GM12872 (cell line): ENCODE data around the gene ZNF582.

Experiments used
- TF ChIP-seq, protein P1 (sequence below): IDR thresholded peaks from 3 replicates; pipeline ENCODE4 v1.5.1; 2011; ENCODE audit warnings: low read depth, mild to moderate bottlenecking, low read length, moderate library complexity; ENCODE audit not compliant: insufficient read depth

The ZNF582 gene

DNA sequence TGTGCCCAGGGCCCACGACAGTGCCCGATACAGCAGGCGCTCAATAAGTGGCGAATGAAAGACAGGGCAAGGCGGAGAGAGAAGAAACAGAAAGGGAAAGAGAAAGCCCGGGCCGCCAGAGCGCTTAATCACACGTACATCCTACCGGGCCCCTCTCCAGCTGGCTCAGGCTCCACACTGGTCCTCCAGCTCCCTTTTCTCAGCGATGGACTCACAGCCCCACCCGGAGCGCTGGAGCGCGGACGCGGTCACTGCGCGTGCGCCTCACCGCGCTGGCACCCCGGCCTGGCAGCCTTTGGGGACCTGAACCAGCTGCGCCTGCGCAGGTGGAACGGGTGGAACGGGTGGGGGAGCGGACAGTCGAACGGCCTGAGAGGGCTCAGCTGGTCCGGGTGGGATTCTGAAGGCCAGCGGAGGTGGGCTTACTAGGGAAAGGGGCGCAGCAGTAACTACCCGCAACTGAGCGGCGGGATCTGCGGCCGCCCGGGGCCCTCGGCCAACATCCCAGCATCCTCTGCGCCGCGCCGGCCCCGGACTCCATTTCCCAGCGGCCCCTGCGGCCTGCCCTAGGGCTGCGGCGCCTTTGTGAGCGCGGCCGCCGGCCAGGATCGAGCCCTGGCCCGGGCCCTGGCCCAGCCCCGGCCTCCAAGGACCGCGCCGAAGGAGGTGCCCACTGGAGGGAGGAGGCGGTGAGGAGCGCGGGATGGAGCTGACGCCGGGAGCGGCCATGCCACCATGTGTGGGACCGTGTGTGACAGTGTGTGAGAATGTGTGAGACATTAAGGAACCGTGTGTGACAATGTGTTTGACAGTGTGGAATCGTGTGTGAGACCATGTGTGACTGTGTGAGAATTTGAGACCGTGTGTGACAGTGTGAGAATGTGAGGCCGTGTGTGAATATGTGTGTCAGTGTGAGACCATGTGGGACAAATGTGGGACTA, 10.7 kb upstream of the ZNF582 start, which contains the start of gene ZNF583:
ZNF583 (plus strand) TSS at position 569 of the 941 bp plus-strand sequence. CDS start 2,783 bp downstream, outside the sequence.
- TF ChIP-seq, protein P1, sequence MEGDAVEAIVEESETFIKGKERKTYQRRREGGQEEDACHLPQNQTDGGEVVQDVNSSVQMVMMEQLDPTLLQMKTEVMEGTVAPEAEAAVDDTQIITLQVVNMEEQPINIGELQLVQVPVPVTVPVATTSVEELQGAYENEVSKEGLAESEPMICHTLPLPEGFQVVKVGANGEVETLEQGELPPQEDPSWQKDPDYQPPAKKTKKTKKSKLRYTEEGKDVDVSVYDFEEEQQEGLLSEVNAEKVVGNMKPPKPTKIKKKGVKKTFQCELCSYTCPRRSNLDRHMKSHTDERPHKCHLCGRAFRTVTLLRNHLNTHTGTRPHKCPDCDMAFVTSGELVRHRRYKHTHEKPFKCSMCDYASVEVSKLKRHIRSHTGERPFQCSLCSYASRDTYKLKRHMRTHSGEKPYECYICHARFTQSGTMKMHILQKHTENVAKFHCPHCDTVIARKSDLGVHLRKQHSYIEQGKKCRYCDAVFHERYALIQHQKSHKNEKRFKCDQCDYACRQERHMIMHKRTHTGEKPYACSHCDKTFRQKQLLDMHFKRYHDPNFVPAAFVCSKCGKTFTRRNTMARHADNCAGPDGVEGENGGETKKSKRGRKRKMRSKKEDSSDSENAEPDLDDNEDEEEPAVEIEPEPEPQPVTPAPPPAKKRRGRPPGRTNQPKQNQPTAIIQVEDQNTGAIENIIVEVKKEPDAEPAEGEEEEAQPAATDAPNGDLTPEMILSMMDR, result no peak

DNA sequence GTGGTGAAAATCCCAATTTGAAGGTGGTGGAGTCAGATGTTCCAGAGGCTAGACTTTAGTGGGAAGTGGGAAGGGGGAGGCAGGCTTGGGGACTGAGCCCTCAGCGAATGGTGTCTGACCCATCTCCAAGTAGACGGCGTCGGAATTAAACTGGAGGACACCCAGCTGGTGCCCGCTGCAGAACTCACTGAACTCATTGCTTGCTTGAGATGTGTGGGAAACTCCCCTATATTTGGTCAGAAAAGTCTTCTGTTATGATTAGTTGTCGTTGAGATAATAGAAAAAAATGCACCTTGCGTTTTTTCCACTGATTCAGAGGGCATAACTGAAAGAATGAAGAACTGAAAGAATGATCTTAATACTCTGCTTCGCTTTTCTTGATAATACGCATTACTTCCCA, 9.9 kb upstream of the ZNF582 start:
- TF ChIP-seq, protein P1, result no peak

DNA sequence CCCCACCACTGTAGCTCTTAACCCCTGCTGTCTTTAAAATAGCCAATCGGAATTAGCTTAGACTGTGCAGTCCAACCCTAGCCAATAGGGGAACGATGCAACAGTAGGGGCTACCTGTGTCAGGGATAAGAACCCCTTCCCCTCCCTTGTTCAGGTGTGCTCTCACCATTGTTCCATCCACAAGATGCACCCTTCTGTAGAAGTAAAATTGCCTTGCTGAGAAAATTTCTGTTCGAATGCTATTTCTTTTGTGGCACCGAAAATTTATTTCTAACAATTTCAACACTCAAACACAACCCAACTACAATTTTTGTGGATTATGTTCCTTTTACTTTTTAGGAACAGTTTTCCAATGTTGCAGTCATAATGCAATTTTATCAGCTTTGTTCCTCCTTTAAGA, 7.2 kb upstream of the ZNF582 start:
- TF ChIP-seq, protein P1, result no peak

DNA sequence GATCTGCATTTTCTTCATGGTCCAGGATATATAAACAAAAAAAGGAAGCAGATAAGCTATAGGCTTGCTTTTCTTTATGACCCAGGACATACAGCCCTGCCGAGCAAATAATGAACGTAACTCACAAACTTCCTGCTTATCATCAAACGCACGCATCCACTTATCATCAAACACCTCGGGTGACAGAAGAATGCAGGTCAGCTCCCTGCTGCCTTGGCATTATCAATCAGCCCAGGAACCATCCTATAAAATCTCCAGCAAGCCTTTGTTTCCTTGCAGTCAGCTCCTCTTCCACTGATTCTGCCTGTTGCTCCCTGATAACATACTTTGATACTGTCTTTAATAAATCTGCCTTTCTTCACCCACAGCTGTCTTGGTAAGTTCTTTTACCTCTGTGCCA, 5.5 kb upstream of the ZNF582 start:
- TF ChIP-seq, protein P1, result no peak

DNA sequence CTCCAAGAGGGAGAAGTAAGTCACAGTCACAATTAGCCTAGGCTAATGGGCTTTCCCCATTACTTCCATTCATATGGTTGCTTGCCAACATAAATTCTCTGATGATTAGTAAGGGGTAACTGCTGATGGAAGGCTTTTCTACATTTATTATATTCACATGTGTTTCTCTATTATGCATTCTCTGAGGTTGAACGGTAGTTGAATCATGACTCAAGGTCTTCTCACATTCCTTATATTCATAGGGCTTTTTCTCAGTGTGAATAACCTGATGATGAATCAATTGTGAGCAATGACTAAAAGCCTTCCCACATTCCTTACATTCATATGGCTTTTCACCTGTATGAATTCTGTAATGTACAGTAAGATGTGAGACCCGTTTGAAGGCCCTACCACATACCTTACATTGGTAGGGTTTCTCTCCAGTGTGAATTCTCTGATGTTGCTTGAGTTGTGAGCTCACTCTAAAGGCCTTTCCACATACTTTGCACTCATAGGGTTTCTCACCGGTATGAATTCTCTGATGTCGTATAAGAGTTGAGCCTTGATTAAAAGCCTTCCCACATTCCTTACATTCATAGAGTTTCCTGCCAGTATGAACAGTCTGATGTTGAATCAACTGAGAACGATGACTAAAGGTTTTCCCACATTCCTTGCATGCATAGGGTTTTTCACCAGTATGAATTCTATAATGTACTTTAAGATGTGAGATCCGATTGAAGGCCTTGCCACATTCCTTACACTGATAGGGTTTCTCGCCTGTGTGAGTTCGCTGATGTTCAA, 9.3 kb downstream of the ZNF582 start:
- TF ChIP-seq, protein P1, result no peak

DNA sequence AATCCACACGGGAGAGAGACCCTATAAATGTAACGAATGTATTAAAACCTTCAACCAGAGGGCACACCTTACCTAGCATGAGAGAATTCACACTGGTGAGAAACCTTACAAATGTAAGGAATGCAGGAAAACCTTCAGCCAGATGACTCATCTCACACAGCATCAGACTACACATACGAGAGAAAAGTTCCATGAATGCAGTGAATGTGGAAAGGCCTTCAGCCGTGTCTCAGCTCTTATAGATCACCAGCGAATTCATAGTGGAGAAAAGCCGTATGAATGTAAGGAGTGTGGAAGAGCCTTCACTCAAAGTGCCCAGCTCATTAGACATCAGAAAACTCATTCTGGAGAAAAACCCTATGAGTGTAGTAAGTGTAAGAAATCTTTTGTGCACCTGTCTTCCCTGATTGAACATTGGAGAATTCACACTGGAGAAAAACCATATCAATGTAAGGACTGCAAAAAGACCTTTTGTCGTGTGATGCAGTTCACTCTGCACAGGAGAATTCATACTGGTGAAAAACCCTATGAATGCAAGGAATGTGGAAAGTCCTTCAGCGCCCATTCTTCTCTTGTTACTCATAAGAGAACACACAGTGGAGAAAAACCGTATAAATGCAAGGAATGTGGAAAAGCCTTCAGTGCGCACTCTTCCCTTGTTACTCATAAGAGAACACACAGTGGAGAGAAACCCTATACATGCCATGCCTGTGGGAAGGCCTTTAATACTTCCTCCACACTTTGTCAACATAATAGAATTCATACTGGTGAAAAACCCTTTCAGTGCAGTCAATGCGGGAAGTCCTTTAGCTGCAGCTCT, 16.0 kb downstream of the ZNF582 start:
- TF ChIP-seq, protein P1, result no peak

DNA sequence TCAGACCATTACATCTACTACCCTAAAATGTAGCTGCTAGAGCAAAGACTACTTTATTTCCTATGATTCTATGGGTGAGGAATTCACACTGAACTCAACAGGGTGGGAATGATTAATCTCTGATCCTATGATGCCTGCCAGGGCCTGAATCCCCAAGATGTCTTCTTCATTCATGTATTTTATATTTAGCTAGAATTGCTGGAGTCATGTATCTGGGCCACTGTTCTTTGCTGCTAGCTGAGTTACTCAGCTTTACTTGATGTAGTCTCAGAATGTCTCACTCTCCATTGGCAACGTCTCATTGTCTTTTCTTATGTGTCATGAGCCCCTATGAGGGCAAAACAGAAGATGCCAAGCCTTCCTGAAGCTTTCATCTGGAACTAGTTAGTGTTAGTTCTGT, 21.1 kb downstream of the ZNF582 start:
- TF ChIP-seq, protein P1, result no peak
